Measurements from ENCODE around the gene PCDHGA1.
"Not testable (repeated sequence)": the region's sequence is repeated elsewhere in the genome, so short reads cannot be mapped to it uniquely, and the experiment has no call there.

The PCDHGA1 gene

DNA sequence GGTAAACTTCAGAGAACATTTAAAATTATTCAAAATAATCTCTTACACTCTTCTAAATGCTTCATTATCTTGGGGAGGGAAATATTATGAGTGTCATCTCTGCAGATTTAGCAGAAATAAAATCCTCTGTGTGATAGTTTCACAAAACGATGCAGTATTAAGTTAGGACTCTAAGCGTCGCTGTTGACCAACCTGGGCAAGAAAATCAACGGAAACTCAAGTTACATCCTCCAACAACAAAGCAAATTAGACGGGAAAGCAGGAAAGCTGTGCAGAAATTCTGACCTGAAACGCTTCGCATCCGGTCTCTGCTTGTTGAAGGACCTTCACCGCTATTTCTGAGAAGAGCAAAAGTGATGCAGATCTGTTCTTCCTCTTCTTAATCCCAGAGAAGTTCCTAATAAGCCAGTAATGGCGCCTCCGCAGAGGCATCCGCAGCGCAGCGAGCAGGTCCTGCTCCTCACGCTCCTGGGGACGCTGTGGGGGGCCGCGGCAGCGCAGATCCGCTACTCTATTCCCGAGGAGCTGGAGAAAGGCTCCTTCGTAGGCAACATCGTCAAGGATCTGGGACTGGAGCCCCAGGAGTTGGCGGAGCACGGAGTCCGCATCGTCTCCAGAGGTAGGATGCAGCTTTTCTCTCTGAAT is 43.5 kb downstream of the PCDHGA1 start, which contains the start of gene PCDHGA6:
Gene PCDHGA6 (plus strand): TSS at position 219 of the 645 bp plus-strand sequence. CDS start 193 bp downstream, at position 412.
- TF ChIP-seq CTCF (IDR thresholded peaks at IDR 0.05; ENCODE audit: low read depth, low read length): no peak
- DNase-seq: no peak
- Histone ChIP-seq H3K36me3 (peaks cover 29% of the 10 kb centered on the region), H3K4me1 (no peaks in the 10 kb centered on the region), H3K4me3 (ENCODE audit: low read depth, low read length) (no peak within 1 kb of the TSS), H3K9me3 (peaks cover 2% of the 10 kb centered on the region; the same call in 1 of the 2 replicates), H3K27me3 (no peaks in the 10 kb centered on the region)

DNA sequence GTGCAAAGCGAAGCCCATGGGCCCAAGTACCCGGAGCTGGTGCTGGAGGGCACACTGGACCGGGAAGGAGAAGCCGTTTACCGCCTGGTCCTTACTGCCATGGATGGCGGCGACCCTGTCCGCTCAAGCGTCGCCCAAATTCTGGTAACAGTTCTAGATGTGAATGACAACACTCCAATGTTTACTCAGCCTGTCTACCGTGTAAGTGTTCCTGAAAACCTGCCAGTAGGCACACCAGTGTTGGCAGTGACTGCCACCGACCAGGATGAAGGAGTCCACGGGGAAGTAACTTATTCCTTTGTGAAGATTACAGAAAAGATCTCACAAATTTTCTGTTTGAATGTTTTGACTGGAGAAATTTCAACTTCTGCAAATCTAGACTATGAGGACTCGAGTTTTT is 44.3 kb downstream of the PCDHGA1 start:
- H3K27me3 ChIP-seq: no peaks in the 10 kb centered on the region
- H3K36me3 ChIP-seq: peaks cover 29% of the 10 kb centered on the region
- no peaks in the 10 kb centered on the region for H3K4me1 ChIP-seq
- H3K4me3 ChIP-seq (ENCODE audit: low read depth, low read length): no peak overlapping the region
- H3K9me3 ChIP-seq: peaks cover 2% of the 10 kb centered on the region; the same call in 1 of the 2 replicates
- no peak for TF ChIP-seq CTCF (IDR thresholded peaks at IDR 0.05; ENCODE audit: low read depth, low read length)
- DNase-seq: no peak

DNA sequence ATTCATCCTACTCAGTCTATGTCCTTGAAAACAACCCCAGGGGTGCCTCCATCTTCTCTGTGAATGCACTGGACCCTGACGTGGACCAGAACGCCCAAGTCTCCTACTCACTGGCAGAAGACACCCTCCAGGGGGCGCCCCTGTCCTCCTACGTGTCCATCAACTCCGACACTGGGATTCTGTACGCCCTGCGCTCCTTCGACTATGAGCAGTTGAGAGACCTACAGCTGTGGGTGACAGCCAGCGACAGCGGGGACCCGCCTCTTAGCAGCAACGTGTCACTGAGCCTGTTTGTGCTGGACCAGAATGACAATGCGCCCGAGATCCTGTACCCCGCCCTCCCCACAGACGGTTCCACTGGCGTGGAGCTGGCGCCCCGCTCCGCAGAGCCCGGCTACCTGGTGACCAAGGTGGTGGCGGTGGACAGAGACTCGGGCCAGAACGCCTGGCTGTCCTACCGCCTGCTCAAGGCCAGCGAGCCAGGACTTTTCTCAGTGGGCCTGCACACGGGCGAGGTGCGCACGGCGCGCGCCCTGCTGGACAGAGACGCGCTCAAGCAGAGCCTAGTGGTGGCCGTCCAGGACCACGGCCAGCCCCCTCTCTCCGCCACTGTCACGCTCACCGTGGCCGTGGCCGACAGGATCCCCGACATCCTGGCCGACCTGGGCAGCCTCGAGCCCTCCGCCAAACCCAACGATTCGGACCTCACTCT is 45.3 kb downstream of the PCDHGA1 start:
- not testable (repeated sequence) for H3K4me3 ChIP-seq (ENCODE audit: low read depth, low read length); H3K9me3 ChIP-seq; DNase-seq; H3K4me1 ChIP-seq; H3K27me3 ChIP-seq
- H3K36me3 ChIP-seq: peaks cover 25% of the 10 kb centered on the region

GRCh38 chr5:141382469-141383294 is 52.4 kb downstream of the PCDHGA1 start, which contains the start of gene PCDHGA7:
Gene PCDHGA7 (plus strand): TSS chr5:141382742. CDS start chr5:141382900, 158 bp downstream.
- no peak for DNase-seq
- H3K4me1 ChIP-seq: no peaks in the 10 kb centered on the region
- H3K4me3 ChIP-seq (ENCODE audit: low read depth, low read length): no peak within 1 kb of the TSS
- no peaks in the 10 kb centered on the region; the same call in 1 of the 2 replicates for H3K9me3 ChIP-seq
- H3K27me3 ChIP-seq: no peaks in the 10 kb centered on the region
- H3K36me3 ChIP-seq: peaks cover 12% of the 10 kb centered on the region
- TF ChIP-seq CTCF (IDR thresholded peaks at IDR 0.05; ENCODE audit: low read depth, low read length): no peak

- Histone ChIP-seq H3K36me3 (peaks cover 12% of the 10 kb centered on the region), H3K4me3 (ENCODE audit: low read depth, low read length) (no peak overlapping the region), H3K9me3 (no peaks in the 10 kb centered on the region; the same call in 1 of the 2 replicates), H3K27me3 (no peaks in the 10 kb centered on the region), H3K4me1 (no peaks in the 10 kb centered on the region)
- no peak for TF ChIP-seq CTCF (IDR thresholded peaks at IDR 0.05; ENCODE audit: low read depth, low read length)
- no peak for DNase-seq
Measured at GRCh38 chr5:141383345-141383744, 53.0 kb downstream of the PCDHGA1 start.

- peaks cover 12% of the 10 kb centered on the region for H3K36me3 ChIP-seq
- H3K4me3 ChIP-seq (ENCODE audit: low read depth, low read length): no peak overlapping the region
- TF ChIP-seq CTCF (IDR thresholded peaks at IDR 0.05; ENCODE audit: low read depth, low read length): no peak
- H3K27me3 ChIP-seq: no peaks in the 10 kb centered on the region
- H3K4me1 ChIP-seq: no peaks in the 10 kb centered on the region
- no peaks in the 10 kb centered on the region; the same call in 1 of the 2 replicates for H3K9me3 ChIP-seq
- DNase-seq: no peak
Measured at GRCh38 chr5:141384471-141385267, 54.4 kb downstream of the PCDHGA1 start.

DNA sequence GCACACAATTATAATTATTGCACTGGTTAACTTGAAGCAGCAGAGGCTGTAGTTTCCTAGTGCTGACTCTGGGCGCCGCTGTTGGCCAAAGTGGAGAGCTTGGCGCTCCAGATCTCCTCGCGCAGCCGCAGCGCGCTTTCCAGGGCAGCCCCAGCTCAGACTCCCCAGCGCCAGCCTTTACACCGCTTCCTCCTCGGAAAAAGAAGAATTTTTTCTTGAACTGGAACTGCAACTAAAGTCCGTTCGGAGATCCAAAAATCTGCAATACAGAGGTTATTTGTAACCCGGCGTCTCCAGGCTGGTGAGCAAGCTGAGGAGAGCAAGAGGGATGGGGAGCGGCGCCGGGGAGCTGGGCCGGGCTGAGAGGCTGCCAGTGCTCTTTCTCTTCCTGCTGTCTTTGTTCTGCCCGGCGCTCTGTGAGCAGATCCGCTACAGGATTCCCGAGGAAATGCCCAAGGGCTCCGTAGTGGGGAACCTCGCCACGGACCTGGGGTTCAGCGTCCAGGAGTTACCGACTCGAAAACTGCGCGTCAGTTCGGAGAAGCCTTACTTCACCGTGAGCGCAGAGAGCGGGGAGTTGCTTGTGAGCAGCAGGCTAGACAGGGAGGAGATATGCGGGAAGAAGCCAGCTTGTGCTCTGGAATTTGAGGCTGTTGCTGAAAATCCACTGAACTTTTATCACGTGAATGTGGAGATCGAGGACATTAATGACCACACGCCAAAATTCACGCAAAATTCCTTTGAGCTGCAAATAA is 57.4 kb downstream of the PCDHGA1 start, which contains the start of gene PCDHGB4:
Gene PCDHGB4 (plus strand): TSS at position 142 of the 755 bp plus-strand sequence. CDS start 187 bp downstream, at position 329.
- not testable (repeated sequence) for H3K36me3 ChIP-seq; DNase-seq; H3K4me3 ChIP-seq (ENCODE audit: low read depth, low read length); H3K4me1 ChIP-seq; H3K27me3 ChIP-seq; H3K9me3 ChIP-seq
